ENCODE measurements around the gene ANGPT4.

ANGPT4 gene

DNA sequence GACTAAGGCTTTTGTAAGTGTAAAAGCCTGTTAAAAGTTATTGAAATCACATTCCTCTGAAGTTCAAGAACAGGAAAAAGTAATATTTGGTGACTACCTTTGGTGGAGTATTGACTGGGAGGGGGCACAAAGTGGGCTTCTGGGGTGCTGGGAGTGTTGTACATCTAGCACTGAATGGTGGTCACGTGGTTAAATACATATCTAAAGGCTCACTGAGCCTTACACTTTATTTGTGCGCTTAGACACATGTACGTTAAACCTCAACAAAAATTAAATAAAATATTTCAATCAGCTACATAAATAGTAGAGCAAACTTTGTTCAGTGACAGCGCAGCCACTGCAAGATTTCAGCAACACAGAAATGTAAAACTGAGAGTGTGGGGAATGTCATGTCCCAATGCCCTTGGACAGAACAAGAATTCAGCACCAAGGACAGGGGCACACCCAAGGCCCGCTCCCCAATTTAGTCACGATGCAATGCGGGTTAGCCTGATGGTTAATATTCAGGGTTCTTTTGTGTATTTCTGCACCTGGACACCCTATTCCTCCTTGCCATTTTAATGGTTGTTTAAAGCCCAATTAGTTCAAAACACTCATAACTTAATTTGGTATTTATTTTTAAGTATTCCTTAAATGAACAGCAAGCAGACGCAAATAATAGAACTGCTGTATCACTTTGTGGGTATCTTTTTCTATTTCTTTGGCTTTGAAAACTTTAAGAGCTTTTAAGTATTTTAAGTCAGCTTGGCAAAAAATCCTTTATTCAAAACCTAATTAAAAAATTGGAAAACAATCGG, 37.4 kb downstream of the ANGPT4 start:
- no peaks in the 10 kb centered on the region for H3K9me3 ChIP-seq (ENCODE audit: control insufficient read depth, low read length)
- H3K36me3 ChIP-seq (ENCODE audit: control insufficient read depth, insufficient read depth, low read length), result no peaks in the 10 kb centered on the region
- H3K27me3 ChIP-seq (ENCODE audit: control insufficient read depth, insufficient read depth, low read length), result peaks cover 5% of the 10 kb centered on the region
- peaks cover 8% of the 10 kb centered on the region for H3K4me1 ChIP-seq (ENCODE audit: control insufficient read depth, insufficient read depth, low read length)
- H3K9ac ChIP-seq (ENCODE audit: low read length), result no peak overlapping the region
- no peak overlapping the region for H3K4me3 ChIP-seq (ENCODE audit: low read length)

DNA sequence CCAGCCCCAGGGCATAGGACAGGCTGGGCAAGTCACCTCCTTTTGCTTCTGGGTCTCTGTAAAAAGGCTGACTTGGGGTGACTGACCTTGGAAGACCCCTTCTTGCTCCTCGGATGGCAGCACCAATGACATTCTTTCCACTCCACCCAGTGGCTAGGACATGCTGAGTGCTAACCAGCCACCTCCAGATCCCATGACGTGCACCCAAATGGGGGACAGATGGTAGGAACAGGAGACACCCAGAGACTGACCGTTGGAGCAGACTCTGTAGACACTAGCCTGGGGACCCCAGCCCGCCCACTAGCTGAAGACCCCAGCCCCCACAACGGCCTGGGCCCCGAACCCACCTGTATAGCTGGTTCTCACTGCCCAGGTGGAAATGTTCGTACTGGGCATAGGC, 38.3 kb downstream of the ANGPT4 start:
- Histone ChIP-seq H3K36me3 (ENCODE audit: control insufficient read depth, insufficient read depth, low read length) (no peaks in the 10 kb centered on the region), H3K9me3 (ENCODE audit: control insufficient read depth, low read length) (no peaks in the 10 kb centered on the region), H3K9ac (ENCODE audit: low read length) (no peak overlapping the region), H3K4me3 (ENCODE audit: low read length) (no peak overlapping the region), H3K4me1 (ENCODE audit: control insufficient read depth, insufficient read depth, low read length) (peaks cover 8% of the 10 kb centered on the region), H3K27me3 (ENCODE audit: control insufficient read depth, insufficient read depth, low read length) (peaks cover 5% of the 10 kb centered on the region)

DNA sequence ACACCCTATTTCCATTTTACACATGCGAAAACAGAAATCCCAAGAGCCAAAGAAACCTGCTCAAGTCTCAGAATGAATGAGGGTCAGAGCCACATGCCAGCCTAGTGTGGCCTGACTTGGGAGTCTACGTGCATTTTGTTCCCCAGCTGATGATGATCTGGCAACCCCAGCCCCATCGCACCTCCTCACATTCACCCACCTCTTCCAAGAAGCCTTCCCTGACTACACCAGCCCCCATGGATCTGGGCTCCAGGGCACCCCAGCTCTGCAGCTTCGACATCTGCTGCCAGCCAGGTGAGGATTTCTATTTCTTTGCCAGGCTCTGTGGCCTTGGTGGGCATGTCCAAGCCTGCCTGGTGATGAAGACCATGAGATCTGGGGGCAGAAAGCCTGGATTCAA, 41.0 kb downstream of the ANGPT4 start:
- Histone ChIP-seq H3K36me3 (ENCODE audit: control insufficient read depth, insufficient read depth, low read length) (no peaks in the 10 kb centered on the region), H3K9me3 (ENCODE audit: control insufficient read depth, low read length) (no peaks in the 10 kb centered on the region), H3K27me3 (ENCODE audit: control insufficient read depth, insufficient read depth, low read length) (peaks cover 5% of the 10 kb centered on the region), H3K4me1 (ENCODE audit: control insufficient read depth, insufficient read depth, low read length) (peaks cover 8% of the 10 kb centered on the region), H3K4me3 (ENCODE audit: low read length) (no peak overlapping the region), H3K9ac (ENCODE audit: low read length) (no peak overlapping the region)

DNA sequence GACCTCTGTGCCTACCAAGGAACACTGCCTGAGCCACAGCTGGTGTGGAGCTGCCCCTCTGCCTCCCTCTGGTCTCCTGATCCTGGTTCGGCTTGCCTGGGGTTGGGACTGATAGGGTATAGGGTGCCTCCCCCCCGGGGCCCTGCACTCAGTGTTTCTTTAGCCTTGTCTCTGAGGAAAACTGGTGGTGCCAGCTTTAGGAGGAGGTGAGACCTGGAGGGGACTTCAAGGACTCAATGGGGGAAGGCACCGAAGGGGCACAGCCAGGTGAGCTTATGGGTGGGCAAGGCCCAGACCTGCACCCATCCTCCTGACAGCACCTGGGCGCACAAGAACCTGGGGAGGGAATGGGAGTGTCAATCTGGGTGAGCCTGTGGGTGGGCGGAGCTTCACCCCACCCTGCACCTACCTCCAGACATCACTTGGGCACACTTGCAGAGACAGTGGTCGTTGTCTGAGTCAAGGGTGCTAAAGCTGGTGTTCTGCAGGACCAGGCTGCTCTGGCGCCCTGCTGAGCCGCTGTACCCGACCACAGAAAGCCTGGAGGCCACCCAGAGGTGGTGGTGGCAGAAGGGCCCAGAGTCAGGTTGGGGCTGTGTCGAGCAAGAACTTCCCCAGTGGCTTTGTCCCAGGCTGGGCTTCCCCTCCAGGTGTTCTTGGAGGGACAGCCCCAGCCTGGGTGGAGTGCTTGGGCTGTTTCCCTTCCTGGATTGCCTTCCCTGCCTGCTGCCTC, 42.1 kb downstream of the ANGPT4 start:
- H3K4me1 ChIP-seq (ENCODE audit: control insufficient read depth, insufficient read depth, low read length), result peaks cover 8% of the 10 kb centered on the region
- no peak overlapping the region for H3K4me3 ChIP-seq (ENCODE audit: low read length)
- H3K27me3 ChIP-seq (ENCODE audit: control insufficient read depth, insufficient read depth, low read length), result peaks cover 5% of the 10 kb centered on the region
- H3K9ac ChIP-seq (ENCODE audit: low read length), result no peak overlapping the region
- H3K36me3 ChIP-seq (ENCODE audit: control insufficient read depth, insufficient read depth, low read length), result no peaks in the 10 kb centered on the region
- no peaks in the 10 kb centered on the region for H3K9me3 ChIP-seq (ENCODE audit: control insufficient read depth, low read length)

DNA sequence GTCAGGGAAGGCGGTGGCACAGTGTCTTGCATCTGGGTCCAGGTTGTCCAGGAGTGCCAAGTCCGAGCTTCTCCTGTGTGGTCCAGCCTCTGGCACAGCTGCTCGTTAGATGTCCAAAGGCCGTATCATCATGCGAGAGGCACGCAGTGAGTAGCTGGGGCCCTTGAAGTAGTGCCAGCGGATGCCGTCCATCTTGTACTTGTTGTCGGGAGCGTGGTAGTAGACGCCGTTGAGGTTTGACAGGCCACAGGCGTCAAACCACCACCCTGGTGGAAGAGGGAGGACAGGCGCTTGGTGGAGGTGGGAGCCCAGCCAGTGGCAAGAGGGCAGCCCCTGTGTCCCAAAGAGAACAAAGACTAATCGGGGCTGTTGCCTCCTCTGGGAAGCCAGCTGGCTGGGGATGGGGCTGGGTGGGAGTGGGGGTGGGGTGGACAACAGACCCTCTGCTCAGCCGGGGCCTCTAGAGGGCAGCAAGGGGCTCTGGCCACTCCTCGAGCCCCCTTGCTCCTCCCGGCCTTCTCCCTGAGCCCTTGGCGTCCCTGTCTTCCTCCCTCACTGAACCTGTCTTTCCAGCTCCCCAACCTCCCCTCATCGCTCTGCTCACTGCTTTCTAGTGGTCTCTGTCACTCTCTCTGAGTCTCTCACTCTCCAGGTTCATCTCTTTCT, 43.1 kb downstream of the ANGPT4 start:
- H3K4me3 ChIP-seq (ENCODE audit: low read length), result no peak overlapping the region
- no peaks in the 10 kb centered on the region for H3K9me3 ChIP-seq (ENCODE audit: control insufficient read depth, low read length)

DNA sequence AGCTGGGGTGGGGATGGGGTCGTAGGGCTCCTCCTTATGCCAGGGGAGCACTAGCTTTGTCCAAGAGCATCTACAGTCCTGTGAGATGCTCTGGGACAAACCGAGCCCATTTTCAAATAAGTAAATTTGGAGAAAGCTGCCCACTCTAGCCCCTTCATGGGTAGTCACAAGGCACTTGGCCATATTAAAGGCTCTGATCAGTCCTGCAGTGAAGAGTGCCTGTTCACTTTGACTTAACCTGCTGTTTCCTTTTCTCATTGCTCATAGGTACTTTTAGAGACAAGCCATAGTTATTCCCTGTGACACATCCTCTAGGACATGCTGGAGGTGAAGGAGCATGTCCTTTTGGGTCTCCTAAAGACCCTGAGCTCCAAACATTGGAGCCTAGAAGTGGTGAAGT, 44.2 kb downstream of the ANGPT4 start:
- Histone ChIP-seq H3K36me3 (ENCODE audit: control insufficient read depth, insufficient read depth, low read length) (no peaks in the 10 kb centered on the region), H3K27me3 (ENCODE audit: control insufficient read depth, insufficient read depth, low read length) (peaks cover 5% of the 10 kb centered on the region), H3K9ac (ENCODE audit: low read length) (no peak overlapping the region), H3K4me1 (ENCODE audit: control insufficient read depth, insufficient read depth, low read length) (peaks cover 8% of the 10 kb centered on the region), H3K4me3 (ENCODE audit: low read length) (no peak overlapping the region), H3K9me3 (ENCODE audit: control insufficient read depth, low read length) (no peaks in the 10 kb centered on the region)

More for the DNA sequence above, 43.1 kb downstream of the ANGPT4 start:
- Histone ChIP-seq H3K36me3 (ENCODE audit: control insufficient read depth, insufficient read depth, low read length) (no peaks in the 10 kb centered on the region), H3K27me3 (ENCODE audit: control insufficient read depth, insufficient read depth, low read length) (peaks cover 5% of the 10 kb centered on the region), H3K9ac (ENCODE audit: low read length) (no peak overlapping the region), H3K4me1 (ENCODE audit: control insufficient read depth, insufficient read depth, low read length) (peaks cover 8% of the 10 kb centered on the region)

DNA sequence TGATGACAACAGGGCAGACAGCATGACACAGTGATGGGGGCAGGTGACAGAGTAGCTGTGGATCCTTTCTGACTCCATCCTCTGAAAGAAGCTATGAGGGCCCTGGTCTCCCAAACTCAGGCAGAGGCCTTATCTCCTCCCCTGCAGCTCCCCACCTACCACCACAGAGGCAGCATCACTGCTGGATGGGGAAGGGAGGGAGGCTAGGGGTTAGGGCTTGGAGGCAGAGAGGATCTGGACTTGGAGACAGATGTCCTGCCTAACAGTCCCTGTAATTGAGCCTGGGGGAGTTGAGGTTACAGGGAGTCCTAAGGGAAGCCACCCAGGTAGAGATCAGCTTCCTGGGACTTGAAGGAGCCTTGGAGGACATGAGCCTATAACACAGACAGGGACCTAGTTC, 44.7 kb downstream of the ANGPT4 start:
- Histone ChIP-seq H3K27me3 (ENCODE audit: control insufficient read depth, insufficient read depth, low read length) (peaks cover 5% of the 10 kb centered on the region), H3K9me3 (ENCODE audit: control insufficient read depth, low read length) (no peaks in the 10 kb centered on the region), H3K4me1 (ENCODE audit: control insufficient read depth, insufficient read depth, low read length) (peaks cover 8% of the 10 kb centered on the region), H3K36me3 (ENCODE audit: control insufficient read depth, insufficient read depth, low read length) (no peaks in the 10 kb centered on the region), H3K4me3 (ENCODE audit: low read length) (no peak overlapping the region), H3K9ac (ENCODE audit: low read length) (no peak overlapping the region)

DNA sequence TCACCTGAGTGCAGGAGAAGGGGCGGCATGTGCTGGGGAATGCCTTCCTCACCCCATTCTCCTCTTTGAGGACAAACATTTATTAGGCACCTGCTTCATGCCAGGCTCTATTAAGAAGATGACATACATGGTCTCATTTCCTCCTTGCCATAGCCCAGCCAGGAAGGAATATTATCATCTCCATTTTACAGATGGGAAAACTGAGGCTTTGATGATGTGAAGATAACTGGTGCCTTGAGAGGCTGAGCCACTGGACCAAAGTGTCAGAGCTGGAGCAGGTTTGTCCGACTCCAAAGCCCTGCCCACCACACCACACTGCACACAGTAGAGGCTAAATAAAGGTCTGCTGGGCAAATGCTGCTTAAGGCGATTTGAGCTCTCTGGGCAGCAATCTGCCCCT, 45.4 kb downstream of the ANGPT4 start:
- Histone ChIP-seq H3K4me1 (ENCODE audit: control insufficient read depth, insufficient read depth, low read length) (peaks cover 8% of the 10 kb centered on the region), H3K9me3 (ENCODE audit: control insufficient read depth, low read length) (no peaks in the 10 kb centered on the region), H3K36me3 (ENCODE audit: control insufficient read depth, insufficient read depth, low read length) (no peaks in the 10 kb centered on the region), H3K9ac (ENCODE audit: low read length) (no peak overlapping the region), H3K27me3 (ENCODE audit: control insufficient read depth, insufficient read depth, low read length) (peaks cover 5% of the 10 kb centered on the region), H3K4me3 (ENCODE audit: low read length) (no peak overlapping the region)

DNA sequence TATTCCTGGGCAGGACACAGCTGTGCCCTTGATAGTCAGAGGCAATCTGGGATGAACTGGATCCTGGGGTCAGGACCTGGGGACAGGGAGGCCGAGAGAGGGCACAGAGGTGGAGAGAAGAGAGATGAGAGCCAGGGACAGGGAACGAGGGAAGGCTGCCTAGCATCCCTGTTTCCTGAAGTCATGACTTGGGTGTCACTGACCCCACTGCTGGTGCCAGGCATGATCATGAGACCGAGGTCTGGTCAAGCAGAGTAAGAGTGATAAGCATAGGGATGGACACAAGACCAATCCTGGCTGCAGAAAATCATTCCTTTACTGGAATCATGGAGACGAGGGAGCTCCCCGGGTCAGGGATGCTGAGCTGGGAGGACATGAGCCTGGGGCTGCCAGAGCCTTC, 46.5 kb downstream of the ANGPT4 start:
- no peak overlapping the region for H3K4me3 ChIP-seq (ENCODE audit: low read length)
- H3K9ac ChIP-seq (ENCODE audit: low read length), result no peak overlapping the region
- H3K27me3 ChIP-seq (ENCODE audit: control insufficient read depth, insufficient read depth, low read length), result peaks cover 5% of the 10 kb centered on the region
- H3K4me1 ChIP-seq (ENCODE audit: control insufficient read depth, insufficient read depth, low read length), result peaks cover 8% of the 10 kb centered on the region
- no peaks in the 10 kb centered on the region for H3K9me3 ChIP-seq (ENCODE audit: control insufficient read depth, low read length)
- H3K36me3 ChIP-seq (ENCODE audit: control insufficient read depth, insufficient read depth, low read length), result no peaks in the 10 kb centered on the region

DNA sequence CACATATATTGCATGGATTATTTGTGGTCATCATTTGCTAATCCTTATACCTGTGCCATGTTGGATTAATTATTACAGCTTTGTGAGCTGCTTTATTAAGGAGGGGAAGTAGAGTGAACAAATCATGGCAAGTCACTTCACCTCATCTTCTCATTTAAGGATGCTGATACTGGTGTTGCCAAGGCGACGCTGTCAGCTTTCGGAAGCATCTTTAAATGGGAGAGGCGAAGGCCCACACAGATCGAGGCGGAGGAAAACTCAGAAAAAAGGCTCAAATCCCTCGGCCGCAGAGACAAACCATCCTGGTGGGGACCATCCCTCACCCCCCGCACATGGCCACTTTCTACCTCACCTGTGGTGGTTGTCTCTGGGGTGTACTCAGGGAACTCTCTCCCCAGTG, 47.9 kb downstream of the ANGPT4 start:
- Histone ChIP-seq H3K9me3 (ENCODE audit: control insufficient read depth, low read length) (no peaks in the 10 kb centered on the region), H3K9ac (ENCODE audit: low read length) (no peak overlapping the region), H3K27me3 (ENCODE audit: control insufficient read depth, insufficient read depth, low read length) (no peaks in the 10 kb centered on the region), H3K36me3 (ENCODE audit: control insufficient read depth, insufficient read depth, low read length) (no peaks in the 10 kb centered on the region), H3K4me1 (ENCODE audit: control insufficient read depth, insufficient read depth, low read length) (no peaks in the 10 kb centered on the region), H3K4me3 (ENCODE audit: low read length) (no peak overlapping the region)

DNA sequence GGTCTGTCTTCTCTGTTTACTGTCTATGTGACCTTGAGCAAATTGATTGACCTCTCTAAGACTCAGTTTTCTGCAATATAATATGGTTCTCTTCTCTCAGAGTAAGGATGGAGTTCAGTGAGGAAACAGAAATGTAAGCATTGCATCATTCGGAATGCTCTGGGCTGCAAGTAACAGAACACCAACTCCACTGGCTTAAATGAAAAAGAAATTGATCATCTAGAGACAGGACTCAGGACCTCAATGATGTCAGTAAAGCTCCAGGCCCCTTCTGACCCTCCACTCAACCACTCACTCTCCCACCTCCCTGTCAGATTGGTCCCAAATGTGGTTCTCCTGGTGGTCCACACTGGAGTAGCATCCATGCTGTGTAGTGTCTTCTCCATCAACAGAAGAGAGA, 50.7 kb downstream of the ANGPT4 start:
- no peaks in the 10 kb centered on the region for H3K27me3 ChIP-seq (ENCODE audit: control insufficient read depth, insufficient read depth, low read length)
- no peaks in the 10 kb centered on the region for H3K36me3 ChIP-seq (ENCODE audit: control insufficient read depth, insufficient read depth, low read length)
- H3K9me3 ChIP-seq (ENCODE audit: control insufficient read depth, low read length), result no peaks in the 10 kb centered on the region
- no peak overlapping the region for H3K9ac ChIP-seq (ENCODE audit: low read length)
- no peaks in the 10 kb centered on the region for H3K4me1 ChIP-seq (ENCODE audit: control insufficient read depth, insufficient read depth, low read length)
- no peak overlapping the region for H3K4me3 ChIP-seq (ENCODE audit: low read length)

DNA sequence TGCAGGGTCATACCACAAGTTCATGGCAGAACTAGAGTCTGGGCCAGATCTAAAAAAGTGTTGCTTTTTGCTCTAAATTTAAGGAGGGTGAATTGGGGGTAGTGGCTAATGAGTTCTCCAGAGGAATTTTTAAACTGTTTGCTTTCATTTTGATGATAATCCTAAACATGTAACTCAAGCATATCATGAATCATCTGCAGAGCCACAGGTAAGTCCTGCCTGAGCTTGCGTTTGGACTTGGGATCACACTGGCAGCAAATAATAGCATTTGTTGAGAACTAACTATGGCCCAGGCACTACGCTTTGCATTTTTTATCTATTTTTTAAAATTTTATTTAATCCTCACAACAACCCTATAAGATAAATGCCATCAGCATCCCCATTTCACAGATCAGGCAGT, 55.2 kb downstream of the ANGPT4 start:
- Histone ChIP-seq H3K9ac (ENCODE audit: low read length) (no peak overlapping the region), H3K9me3 (ENCODE audit: control insufficient read depth, low read length) (no peaks in the 10 kb centered on the region), H3K36me3 (ENCODE audit: control insufficient read depth, insufficient read depth, low read length) (no peaks in the 10 kb centered on the region), H3K4me3 (ENCODE audit: low read length) (no peak overlapping the region), H3K4me1 (ENCODE audit: control insufficient read depth, insufficient read depth, low read length) (peaks cover 9% of the 10 kb centered on the region), H3K27me3 (ENCODE audit: control insufficient read depth, insufficient read depth, low read length) (no peaks in the 10 kb centered on the region)

Data from mucosa of stomach (tissue), 1 donor.